G401 (cell line): ENCODE results near the gene SPRR3. TPM values are rescaled to one million over a fixed set of nuclear protein-coding genes. Genes with fewer than 3 reads are reported as not detected.

ENCODE experiments used
- DNase-seq: peaks from one replicate; pipeline ENCODE4 v3.0.0-alpha.2; 2015; ENCODE audit warnings: low spot score
- in situ Hi-C: cut with HindIII; loops from 2 replicates; pipeline ENCODE4 v1.10.0; 2016; ENCODE audit warnings: low sequenced_read_pairs, mixed read lengths
- total RNA-seq: library from RNA; depleted of rRNA; stranded (reverse); fragments of >200 nt; shearing (Covaris generic); gene quantifications from 2 replicates; pipeline ENCODE4 v1.2.3, GENCODE V29; 2014; rRNA removed

The SPRR3 gene
- total RNA-seq, 1 experiment from 2014 or later, result not detected

DNA sequence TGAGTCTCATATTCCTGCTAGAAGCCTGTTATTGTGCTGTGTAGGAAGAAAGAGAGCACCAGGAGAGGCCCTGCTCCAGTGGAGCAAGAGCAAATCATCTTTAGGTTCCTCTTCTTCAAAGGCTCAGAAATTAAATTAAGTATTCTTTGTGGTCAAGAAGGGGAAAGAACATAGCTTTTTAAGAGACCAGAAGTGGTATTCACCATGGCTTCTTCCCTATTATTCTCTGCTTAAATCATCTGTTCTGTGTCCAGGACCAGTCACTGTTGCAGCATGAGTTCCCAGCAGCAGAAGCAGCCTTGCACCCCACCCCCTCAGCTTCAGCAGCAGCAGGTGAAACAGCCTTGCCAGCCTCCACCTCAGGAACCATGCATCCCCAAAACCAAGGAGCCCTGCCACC is 30.5 kb downstream of the SPRR3 start:
- no peak for DNase-seq
- in situ Hi-C loops, result no loop called here

DNA sequence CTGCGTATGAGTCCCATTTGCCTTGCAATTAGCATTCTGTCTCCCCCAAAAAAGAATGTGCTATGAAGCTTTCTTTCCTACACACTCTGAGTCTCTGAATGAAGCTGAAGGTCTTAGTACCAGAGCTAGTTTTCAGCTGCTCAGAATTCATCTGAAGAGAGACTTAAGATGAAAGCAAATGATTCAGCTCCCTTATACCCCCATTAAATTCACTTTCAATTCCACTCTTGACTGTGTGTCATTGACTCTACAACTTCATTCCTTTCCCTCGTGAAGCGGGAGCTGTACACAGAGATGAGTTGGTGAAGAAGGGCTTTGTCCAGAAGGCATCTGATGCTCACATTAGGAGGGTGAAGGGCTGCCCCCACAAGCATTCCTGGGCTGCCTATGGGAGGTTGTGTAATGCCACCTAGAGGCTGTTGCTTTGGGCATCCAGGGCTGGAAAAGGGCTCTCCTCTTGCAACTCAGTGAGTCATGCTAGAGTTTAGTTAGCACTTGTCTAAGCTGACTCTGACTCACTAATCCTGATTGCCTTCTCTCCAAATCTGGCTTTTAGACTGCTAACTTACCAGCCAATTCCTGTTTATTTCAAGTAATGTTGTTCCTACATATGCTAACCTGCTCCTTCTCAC is 31.2 kb downstream of the SPRR3 start:
- in situ Hi-C loops, result no loop called here
- DNase-seq, result no peak

DNA sequence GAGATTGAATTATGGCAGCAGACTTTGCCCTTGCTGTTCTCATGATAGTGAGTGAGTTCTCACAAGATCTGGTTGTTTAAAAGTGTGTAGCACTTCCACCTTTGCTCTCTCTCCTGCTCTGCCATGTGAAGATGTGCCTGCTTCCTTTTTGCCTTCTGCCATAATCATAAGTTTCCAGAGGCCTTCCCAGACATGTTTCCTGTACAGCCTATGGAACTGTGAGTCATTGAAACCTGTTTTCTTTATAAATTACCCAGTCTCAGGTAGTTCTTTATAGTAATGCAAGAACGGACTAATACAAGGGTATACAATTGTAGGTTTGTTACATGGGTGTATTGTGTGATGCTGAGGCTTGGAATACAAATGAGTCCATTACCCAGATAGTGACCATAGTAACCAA is 33.7 kb downstream of the SPRR3 start:
- in situ Hi-C loops, result no loop called here
- DNase-seq, result no peak

DNA sequence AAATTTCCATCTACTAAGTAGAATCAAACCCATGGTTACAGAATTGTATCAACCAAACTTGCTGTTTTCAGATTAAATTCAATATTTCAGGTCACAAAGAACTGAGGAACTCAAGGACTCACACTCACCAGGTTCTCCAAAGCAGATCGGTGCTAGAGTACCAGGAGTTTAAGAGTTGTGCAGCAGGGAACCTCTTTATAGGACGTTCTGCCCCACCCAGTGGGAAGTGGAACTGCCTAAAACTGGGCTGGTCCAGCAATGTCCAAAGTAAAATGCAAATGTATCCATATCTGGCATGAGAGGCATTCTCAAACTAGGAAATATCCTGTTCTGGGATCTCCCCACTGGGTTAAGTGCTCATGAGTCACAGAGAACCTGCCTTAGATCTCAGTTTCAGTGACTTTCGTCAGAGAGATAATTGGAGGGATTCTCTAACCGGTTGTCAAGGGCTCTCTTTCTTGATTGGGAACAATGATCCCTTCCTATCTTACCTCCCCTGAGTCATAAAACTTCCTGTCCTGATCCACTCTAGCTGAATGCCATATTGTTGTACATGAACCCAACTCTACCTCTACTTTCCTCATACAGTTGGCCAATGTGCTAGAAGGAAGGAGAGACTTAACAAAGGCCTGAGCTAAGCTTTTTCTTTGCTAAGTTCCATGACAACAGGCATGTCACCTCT is 39.5 kb downstream of the SPRR3 start, which contains the start of gene SPRR2D:
TSS of gene SPRR2D (minus strand) at position 171 of the 682 bp plus-strand sequence. CDS start 774 bp downstream, outside the sequence.
- in situ Hi-C loops, result no loop called here
- DNase-seq, result no peak

DNA sequence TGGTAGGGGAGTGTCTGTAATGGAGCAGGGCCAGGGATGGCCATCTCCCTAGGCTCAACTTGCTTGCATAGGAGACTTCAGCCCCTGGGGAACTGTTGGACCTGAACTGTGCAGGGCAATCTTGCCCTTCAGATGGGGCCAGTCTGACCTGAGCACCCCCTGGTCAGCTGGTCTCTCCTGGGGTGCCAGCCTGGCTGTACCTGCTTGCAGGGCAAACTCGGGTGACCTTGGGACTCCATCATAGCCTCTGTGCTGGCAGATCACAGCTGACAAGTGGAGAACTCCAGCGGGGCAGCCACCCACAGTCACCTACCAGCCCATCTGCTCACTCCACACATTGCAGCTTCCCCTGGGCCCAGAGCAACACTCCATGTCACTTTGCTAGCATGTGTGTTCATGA is 47.7 kb downstream of the SPRR3 start:
- in situ Hi-C loops, result no loop called here
- no peak for DNase-seq

Other genes starting within 250 kb of the SPRR3 start
- gene KPRP, start 243.7 kb upstream of the SPRR3 start, total RNA-seq, result not detected in 2 replicates
- gene LCE1F, start 226.6 kb upstream of the SPRR3 start, total RNA-seq, result not detected in 2 replicates
- gene LCE1E, start 215.5 kb upstream of the SPRR3 start, total RNA-seq, result not detected in 2 replicates
- gene LCE1D, start 205.0 kb upstream of the SPRR3 start, total RNA-seq, result not detected in 2 replicates
- not detected in 2 replicates for gene LCE1C, start 195.1 kb upstream of the SPRR3 start, total RNA-seq
- gene LCE1B, start 189.8 kb upstream of the SPRR3 start, total RNA-seq, result not detected in 2 replicates
- not detected in 2 replicates for gene LCE1A, start 174.3 kb upstream of the SPRR3 start, total RNA-seq
- gene LCE6A, start 158.9 kb upstream of the SPRR3 start, total RNA-seq, result not detected in 2 replicates
- not detected in 2 replicates for gene LCE7A, start 141.8 kb upstream of the SPRR3 start, total RNA-seq
- not detected in 2 replicates for gene SMCP, start 123.4 kb upstream of the SPRR3 start, total RNA-seq
- gene IVL, start 93.2 kb upstream of the SPRR3 start, total RNA-seq, result not detected in 2 replicates
- not detected in 2 replicates for gene SPRR5, start 54.5 kb upstream of the SPRR3 start, total RNA-seq
- not detected in 2 replicates for gene SPRR4, start 31.1 kb upstream of the SPRR3 start, total RNA-seq
- gene SPRR1A, start 17.7 kb upstream of the SPRR3 start, total RNA-seq, result not detected in 2 replicates
- gene SPRR1B, start 29.5 kb downstream of the SPRR3 start, total RNA-seq, result not detected in 2 replicates
- gene SPRR2D, start 39.4 kb downstream of the SPRR3 start, total RNA-seq, result not detected in 2 replicates
- not detected in 2 replicates for gene SPRR2A, start 55.8 kb downstream of the SPRR3 start, total RNA-seq
- not detected in 2 replicates for gene SPRR2B, start 69.9 kb downstream of the SPRR3 start, total RNA-seq
- not detected in 2 replicates for gene SPRR2E, start 92.8 kb downstream of the SPRR3 start, total RNA-seq
- gene SPRR2F, start 111.8 kb downstream of the SPRR3 start, total RNA-seq, result not detected in 2 replicates
- not detected in 2 replicates for gene SPRR2G, start 149.1 kb downstream of the SPRR3 start, total RNA-seq
- gene LELP1, start 201.7 kb downstream of the SPRR3 start, total RNA-seq, result not detected in 2 replicates
- not detected in 2 replicates for gene PRR9, start 215.8 kb downstream of the SPRR3 start, total RNA-seq